ENCODE results near the gene DDI1.
"Not testable (repeated sequence)": the region's sequence is repeated elsewhere in the genome, so short reads cannot be mapped to it uniquely, and the experiment has no call there.

The DDI1 gene

DNA sequence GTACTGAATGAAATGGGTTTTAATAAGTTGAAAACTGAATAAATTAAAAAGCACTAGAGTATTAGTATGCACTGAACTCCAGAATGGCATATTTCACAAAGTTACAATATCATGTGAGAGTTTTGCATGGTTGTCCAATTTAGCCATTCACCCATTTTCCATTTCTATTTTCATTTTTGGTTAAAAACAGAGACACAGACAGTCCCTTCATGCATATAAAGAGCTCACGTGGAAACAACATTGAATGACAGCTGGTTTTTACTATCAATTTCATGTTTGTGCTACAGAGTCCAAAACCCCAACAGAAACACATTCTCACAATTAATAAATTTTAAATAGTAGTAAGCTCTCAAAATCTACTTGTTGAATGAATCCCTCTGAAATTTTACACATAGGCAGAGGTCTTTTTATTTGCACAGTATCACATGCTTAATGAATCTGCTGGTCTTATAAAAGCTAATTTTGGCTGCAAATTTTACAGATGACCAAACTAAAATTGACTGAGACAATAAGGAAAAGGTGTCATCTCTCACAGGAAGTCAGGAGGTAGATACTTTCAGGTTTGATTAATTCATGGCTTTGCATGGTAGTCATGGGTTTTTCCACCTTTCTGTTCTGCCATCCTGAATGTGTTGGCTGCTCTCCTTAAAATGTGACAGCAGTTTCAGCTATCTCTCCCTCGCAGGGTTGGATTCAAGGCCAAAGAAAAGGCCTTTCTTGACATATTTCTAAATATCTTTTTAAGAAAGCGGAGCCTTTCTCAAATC, 20.6 kb upstream of the DDI1 start:
- H3K4me3 Mint-ChIP-seq = no peak overlapping the region
- H3K27ac Mint-ChIP-seq = no peak overlapping the region
- no peaks in the 10 kb centered on the region for H3K4me1 Mint-ChIP-seq
- ATAC-seq (no peak), DNase-seq (ENCODE audit: low spot score in 2 of 2) (no peak)
- no peaks in the 10 kb centered on the region for H3K9me3 Mint-ChIP-seq
- no peaks in the 10 kb centered on the region for H3K36me3 Mint-ChIP-seq

GRCh38 chr11:104024572-104024971, 11.9 kb upstream of the DDI1 start:
- DNase-seq (ENCODE audit: low spot score in 2 of 2) (no peak), ATAC-seq (no peak)
- H3K36me3 Mint-ChIP-seq = no peaks in the 10 kb centered on the region
- H3K9me3 Mint-ChIP-seq = no peaks in the 10 kb centered on the region
- no peak overlapping the region for H3K27ac Mint-ChIP-seq
- no peaks in the 10 kb centered on the region for H3K4me1 Mint-ChIP-seq
- no peak overlapping the region for H3K4me3 Mint-ChIP-seq

DNA sequence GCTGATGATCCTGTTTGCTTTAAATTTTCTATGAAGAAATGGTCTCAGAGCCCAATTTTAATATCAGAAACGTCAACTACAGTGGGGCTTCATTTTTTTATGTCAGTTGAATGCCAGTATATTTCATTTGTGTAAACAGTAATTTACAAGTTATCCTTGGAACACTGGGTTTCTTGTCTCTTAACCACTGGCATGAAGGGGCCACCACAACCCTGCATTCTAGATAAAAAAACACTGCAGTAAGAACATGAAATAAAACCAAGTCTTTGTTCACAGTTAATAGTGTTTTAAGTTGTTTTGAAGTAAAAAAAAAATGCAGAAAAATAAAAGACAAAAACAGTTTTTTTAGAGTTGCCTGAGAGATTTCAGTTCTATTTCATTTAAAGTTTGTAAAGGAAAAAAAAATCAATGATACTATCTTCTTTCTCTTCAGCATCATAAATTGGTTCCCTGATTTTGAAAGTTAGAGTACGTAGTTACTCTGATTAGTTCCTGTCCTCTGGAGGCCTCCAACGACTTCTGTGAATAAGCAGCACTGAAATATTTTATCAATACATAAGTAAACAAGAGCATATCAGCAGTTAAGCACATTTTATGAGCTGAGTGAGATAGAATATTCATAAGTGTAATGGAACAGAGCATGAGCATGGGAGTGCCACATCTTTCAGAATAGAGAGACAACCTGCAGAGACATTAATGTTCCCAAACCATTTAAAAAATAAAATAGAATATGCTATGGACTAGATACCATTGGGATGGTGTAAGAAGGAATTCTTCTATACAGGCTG, 7.8 kb upstream of the DDI1 start:
- H3K36me3 Mint-ChIP-seq = no peaks in the 10 kb centered on the region
- H3K4me3 Mint-ChIP-seq = no peak overlapping the region
- DNase-seq (ENCODE audit: low spot score in 2 of 2) = no peak
- H3K4me1 Mint-ChIP-seq = no peaks in the 10 kb centered on the region
- ATAC-seq = no peak
- no peak overlapping the region for H3K27ac Mint-ChIP-seq
- H3K9me3 Mint-ChIP-seq = no peaks in the 10 kb centered on the region

DNA sequence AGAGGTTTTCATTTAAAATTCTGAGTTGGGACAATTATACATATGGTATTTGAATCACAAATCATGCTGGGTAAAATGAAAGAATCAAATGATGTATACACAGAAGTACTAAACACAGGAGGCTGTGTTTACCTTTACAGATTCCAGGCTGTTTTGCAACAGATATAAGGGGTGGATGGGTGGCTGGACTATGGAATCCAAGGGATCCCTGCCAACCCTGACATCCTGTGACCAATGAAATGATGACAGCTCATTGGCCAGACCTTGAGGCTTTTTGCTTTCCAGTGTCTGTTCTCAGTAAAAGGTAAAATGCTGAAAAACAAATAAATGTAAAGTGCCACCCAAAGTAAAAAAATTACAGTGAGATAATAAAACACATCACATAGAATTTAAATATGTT, 3.3 kb upstream of the DDI1 start:
- Mint-ChIP-seq H3K4me3 (no peak overlapping the region), H3K36me3 (no peaks in the 10 kb centered on the region), H3K9me3 (no peaks in the 10 kb centered on the region), H3K4me1 (no peaks in the 10 kb centered on the region), H3K27ac (no peak overlapping the region)
- ATAC-seq = no peak
- no peak for DNase-seq (ENCODE audit: low spot score in 2 of 2)

- no peaks in the 10 kb centered on the region for H3K4me1 Mint-ChIP-seq
- H3K9me3 Mint-ChIP-seq = no peaks in the 10 kb centered on the region
- DNase-seq (ENCODE audit: low spot score in 2 of 2) (no peak), ATAC-seq (no peak)
- H3K4me3 Mint-ChIP-seq = no peak overlapping the region
- no peak overlapping the region for H3K27ac Mint-ChIP-seq
- H3K36me3 Mint-ChIP-seq = no peaks in the 10 kb centered on the region
Measured at GRCh38 chr11:104033561-104033960, 2.9 kb upstream of the DDI1 start.

GRCh38 chr11:104036995-104037394, 555 bp downstream of the DDI1 start:
- Mint-ChIP-seq H3K36me3 (no peaks in the 10 kb centered on the region), H3K4me3 (no peak overlapping the region), H3K27ac (no peak overlapping the region), H3K9me3 (no peaks in the 10 kb centered on the region), H3K4me1 (no peaks in the 10 kb centered on the region)
- peak; percentile 26 for ATAC-seq
- DNase-seq (ENCODE audit: low spot score in 2 of 2) = no peak

DNA sequence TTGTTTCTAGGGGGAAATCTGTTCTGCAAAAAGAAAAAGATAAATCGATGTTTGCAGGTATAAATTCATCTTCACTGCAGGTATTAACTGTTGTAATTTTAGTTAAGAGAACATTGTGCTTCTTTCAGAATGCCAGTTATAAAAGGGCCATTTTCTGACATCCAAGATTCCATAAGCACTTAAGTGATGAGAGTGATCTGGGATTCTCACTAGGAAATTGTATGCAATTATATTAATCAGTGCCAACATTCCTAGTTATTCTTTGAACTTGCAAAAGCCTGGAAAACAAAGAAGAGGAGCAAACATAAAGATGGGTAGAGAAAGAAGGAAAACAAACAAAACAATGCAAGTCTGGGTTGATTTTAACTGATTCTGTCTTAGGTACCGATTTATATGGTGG, 5.4 kb downstream of the DDI1 start:
- DNase-seq (ENCODE audit: low spot score in 2 of 2) (no peak), ATAC-seq (no peak)
- no peaks in the 10 kb centered on the region for H3K4me1 Mint-ChIP-seq
- H3K36me3 Mint-ChIP-seq = no peaks in the 10 kb centered on the region
- H3K9me3 Mint-ChIP-seq = peaks cover 4% of the 10 kb centered on the region
- no peak overlapping the region for H3K4me3 Mint-ChIP-seq
- H3K27ac Mint-ChIP-seq = no peak overlapping the region

DNA sequence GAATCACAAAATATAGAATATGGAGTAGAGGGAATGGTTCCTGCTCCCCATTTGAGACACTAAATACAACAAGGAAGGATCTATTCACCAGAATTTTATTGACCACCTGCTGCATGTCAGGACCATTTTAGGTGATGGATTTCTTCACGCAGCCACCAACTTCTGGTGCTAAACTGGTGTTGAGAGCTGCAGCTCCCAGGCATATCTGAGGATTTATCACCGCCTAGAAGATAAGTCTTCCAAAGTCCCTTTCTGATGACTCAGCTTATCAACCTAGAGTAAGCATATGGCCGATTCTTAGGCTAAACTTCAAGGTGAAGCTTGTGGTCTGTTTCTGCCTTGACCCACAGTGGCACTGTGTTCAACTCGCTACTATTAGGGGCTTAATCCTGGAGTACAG, 6.7 kb downstream of the DDI1 start:
- Mint-ChIP-seq H3K36me3 (no peaks in the 10 kb centered on the region), H3K27ac (no peak overlapping the region), H3K4me3 (no peak overlapping the region), H3K4me1 (no peaks in the 10 kb centered on the region), H3K9me3 (peaks cover 4% of the 10 kb centered on the region)
- ATAC-seq = no peak
- no peak for DNase-seq (ENCODE audit: low spot score in 2 of 2)

DNA sequence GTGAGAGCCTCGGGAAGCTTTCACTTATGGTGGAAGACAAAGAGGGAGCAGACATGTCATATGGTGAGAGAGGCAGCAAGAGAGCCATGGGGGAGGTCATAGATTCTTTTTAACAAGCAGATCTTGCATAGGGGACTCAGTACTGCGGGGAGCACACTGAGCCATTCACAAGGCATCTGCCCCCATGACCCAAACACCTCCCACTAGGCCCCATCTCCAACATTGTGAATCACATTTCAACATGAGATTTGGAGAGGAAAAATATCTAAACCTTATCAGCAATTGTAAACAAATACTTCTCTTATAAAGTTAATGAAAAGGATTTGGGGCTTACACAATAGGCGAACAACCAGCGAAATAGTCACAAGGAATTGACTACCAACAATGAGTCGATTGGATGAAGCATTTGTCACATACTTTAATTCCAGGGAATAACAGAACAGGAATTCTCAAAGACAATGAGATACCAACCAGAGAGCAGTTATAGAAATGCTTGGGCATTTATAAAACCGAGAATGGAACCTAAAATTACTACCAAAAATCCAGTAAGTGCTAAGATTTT, 7.3 kb downstream of the DDI1 start:
- Mint-ChIP-seq H3K9me3 (peaks cover 4% of the 10 kb centered on the region), H3K4me1 (no peaks in the 10 kb centered on the region), H3K4me3 (no peak overlapping the region), H3K36me3 (no peaks in the 10 kb centered on the region), H3K27ac (no peak overlapping the region)
- ATAC-seq = no peak
- no peak for DNase-seq (ENCODE audit: low spot score in 2 of 2)

DNA sequence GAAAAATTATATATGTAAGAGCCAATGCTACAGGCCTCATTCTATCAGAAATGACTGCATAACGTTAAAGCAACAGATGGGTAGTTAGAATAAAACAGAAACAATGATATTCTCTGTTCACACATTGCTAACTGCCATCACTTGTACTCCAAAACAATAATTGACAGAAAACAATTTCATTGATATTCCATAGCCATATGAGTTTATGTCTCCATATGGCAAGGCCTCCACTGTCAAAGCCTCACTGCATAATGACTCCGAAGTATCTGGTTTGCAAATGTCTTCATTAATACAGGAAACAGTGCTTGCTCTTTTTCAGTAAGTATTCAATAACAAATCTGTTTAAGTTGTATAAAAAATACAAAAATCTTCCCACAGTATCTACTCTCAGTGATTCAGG, 9.9 kb downstream of the DDI1 start:
- H3K27ac Mint-ChIP-seq = no peak overlapping the region
- H3K36me3 Mint-ChIP-seq = no peaks in the 10 kb centered on the region
- H3K4me3 Mint-ChIP-seq = no peak overlapping the region
- peaks cover 4% of the 10 kb centered on the region for H3K9me3 Mint-ChIP-seq
- ATAC-seq (no peak), DNase-seq (ENCODE audit: low spot score in 2 of 2) (no peak)
- no peaks in the 10 kb centered on the region for H3K4me1 Mint-ChIP-seq

DNA sequence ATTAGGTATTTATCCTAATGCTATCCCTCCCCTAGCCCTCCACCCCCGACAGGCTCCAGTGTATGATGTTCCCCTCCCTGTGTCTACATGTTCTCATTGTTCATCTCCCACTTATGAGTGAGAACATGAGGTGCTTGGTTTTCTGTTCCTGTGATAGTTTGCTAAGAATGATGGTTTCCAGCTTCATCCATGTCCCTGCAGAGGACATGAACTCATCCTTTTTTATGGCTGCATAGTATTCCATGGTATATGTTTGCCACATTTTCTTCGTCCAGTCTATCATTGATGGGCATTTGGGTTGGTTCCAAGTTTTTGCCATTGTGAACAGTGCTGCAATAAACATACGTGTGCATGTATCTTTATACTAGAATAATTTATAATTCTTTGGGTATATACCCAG, 10.4 kb downstream of the DDI1 start:
- H3K36me3 Mint-ChIP-seq, H3K4me3 Mint-ChIP-seq: not testable (repeated sequence)

GRCh38 chr11:104049116-104049515, 12.7 kb downstream of the DDI1 start:
- ATAC-seq (no peak), DNase-seq (ENCODE audit: low spot score in 2 of 2) (no peak)
- Mint-ChIP-seq H3K9me3 (peaks cover 4% of the 10 kb centered on the region), H3K4me3 (no peak overlapping the region), H3K36me3 (no peaks in the 10 kb centered on the region), H3K27ac (no peak overlapping the region), H3K4me1 (no peaks in the 10 kb centered on the region)

More for the DNA sequence above, 10.4 kb downstream of the DDI1 start:
- H3K27ac Mint-ChIP-seq; H3K4me1 Mint-ChIP-seq; DNase-seq (ENCODE audit: low spot score in 2 of 2); H3K9me3 Mint-ChIP-seq; ATAC-seq: not testable (repeated sequence)

DNA sequence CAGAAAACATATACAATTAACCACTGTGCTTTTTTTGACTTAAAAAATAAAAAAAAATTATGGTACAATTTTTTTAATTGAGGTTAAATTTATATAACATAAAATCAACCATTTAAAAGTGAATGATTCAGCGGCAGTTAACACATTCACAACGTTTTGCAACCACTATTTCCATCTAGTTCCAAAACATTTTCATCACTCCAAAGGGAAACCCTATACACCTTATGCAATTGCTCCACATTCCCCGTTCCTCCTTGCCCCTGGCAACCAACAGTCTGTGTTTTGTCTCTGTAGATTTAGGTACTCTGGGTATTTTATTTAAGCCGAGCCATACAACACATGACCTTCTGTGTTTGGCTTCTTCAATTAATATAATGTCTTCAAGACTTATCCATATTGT, 15.3 kb downstream of the DDI1 start:
- no peak overlapping the region for H3K4me3 Mint-ChIP-seq
- DNase-seq (ENCODE audit: low spot score in 2 of 2) (no peak), ATAC-seq (no peak)
- no peak overlapping the region for H3K27ac Mint-ChIP-seq
- no peaks in the 10 kb centered on the region for H3K9me3 Mint-ChIP-seq
- H3K36me3 Mint-ChIP-seq = no peaks in the 10 kb centered on the region
- H3K4me1 Mint-ChIP-seq = no peaks in the 10 kb centered on the region

- Mint-ChIP-seq H3K4me3 (no peak overlapping the region), H3K27ac (no peak overlapping the region), H3K9me3 (no peaks in the 10 kb centered on the region), H3K36me3 (no peaks in the 10 kb centered on the region), H3K4me1 (no peaks in the 10 kb centered on the region)
- ATAC-seq = no peak
- no peak for DNase-seq (ENCODE audit: low spot score in 2 of 2)
Measured at GRCh38 chr11:104053743-104054478, 17.5 kb downstream of the DDI1 start.

GRCh38 chr11:104054911-104055529, 18.6 kb downstream of the DDI1 start:
- DNase-seq (ENCODE audit: low spot score in 2 of 2) = no peak
- Mint-ChIP-seq H3K4me3 (no peak overlapping the region), H3K4me1 (no peaks in the 10 kb centered on the region), H3K27ac (no peak overlapping the region), H3K9me3 (no peaks in the 10 kb centered on the region), H3K36me3 (no peaks in the 10 kb centered on the region)
- ATAC-seq = no peak

Measured in stimulated activated effector memory CD8-positive, alpha-beta T cell treated with anti-CD3 and anti-CD28 coated beads, Interleukin-12 subunit alpha, Interleukin-12 subunit beta, amount 100 ng/mL, for 72 hours (primary cell).